Neuronal stem cell (in vitro differentiated cells): ENCODE results near the gene ZDHHC9. TPM values are rescaled to one million over a fixed set of nuclear protein-coding genes. Genes with fewer than 3 reads are reported as not detected.

Source experiments
- DNase-seq: peaks from one replicate; pipeline ENCODE4 v3.0.0-alpha.2; 2013; ENCODE audit warnings: low spot score
- H2AFZ ChIP-seq: one replicate; pipeline ENCODE4 v1.6.1; 2013; ENCODE audit warnings: mild to moderate bottlenecking, low read length, inconsistent platforms
- H2AK5ac ChIP-seq: 2 replicates; pipeline ENCODE4 v1.6.1; 2013; ENCODE audit warnings: low read depth, mild to moderate bottlenecking, inconsistent platforms, low read length, moderate library complexity, mixed read lengths
- H2BK120ac ChIP-seq: 2 replicates; pipeline ENCODE4 v1.6.1; 2013; ENCODE audit warnings: low read depth, mild to moderate bottlenecking, inconsistent platforms, low read length, moderate library complexity, mixed read lengths
- H2BK12ac ChIP-seq: one replicate; pipeline ENCODE4 v1.6.1; 2013; ENCODE audit warnings: low read length, inconsistent platforms
- H2BK15ac ChIP-seq: 2 replicates; pipeline ENCODE4 v1.6.1; 2013; ENCODE audit warnings: mild to moderate bottlenecking, low read length, inconsistent platforms, mixed read lengths
- H2BK5ac ChIP-seq: one replicate; pipeline ENCODE4 v1.6.1; 2013; ENCODE audit warnings: inconsistent platforms, mild to moderate bottlenecking, low read length, moderate library complexity
- H3K14ac ChIP-seq: one replicate; pipeline ENCODE4 v1.6.1; 2013; ENCODE audit warnings: low read length, inconsistent platforms
- H3K18ac ChIP-seq: 2 replicates; pipeline ENCODE4 v1.6.1; 2013; ENCODE audit warnings: low read length, inconsistent platforms
- H3K23ac ChIP-seq: 2 replicates; pipeline ENCODE4 v1.6.1; 2013; ENCODE audit warnings: low read depth, mild to moderate bottlenecking, mixed read lengths, low read length, inconsistent platforms; ENCODE audit not compliant: poor library complexity
- H3K27ac ChIP-seq: replicated peaks from 3 replicates; pipeline ENCODE4 v1.5.1; 2013; ENCODE audit warnings: low read length, inconsistent platforms
- H3K27me3 ChIP-seq, 3 experiments: 2 replicates each; pipeline ENCODE4 v1.6.1; 2013; ENCODE audit warnings: low read length in 3 of 3, mild to moderate bottlenecking in 2 of 3, inconsistent platforms in 1 of 3, low read depth in 1 of 3, mixed read lengths in 1 of 3, moderate library complexity in 1 of 3; ENCODE audit not compliant: control insufficient read depth in 3 of 3, insufficient read depth in 3 of 3
- H3K36me3 ChIP-seq, 2 donors: replicated peaks in 1 of 2; 2 replicates each; pipeline ENCODE4 v1.6.1; 2013; ENCODE audit warnings: low read length in 2 of 2; ENCODE audit not compliant: control insufficient read depth in 2 of 2, insufficient read depth in 2 of 2
- H3K4ac ChIP-seq: 2 replicates; pipeline ENCODE4 v1.6.1; 2013; ENCODE audit warnings: inconsistent platforms, mild to moderate bottlenecking, low read length, moderate library complexity
- H3K4me1 ChIP-seq, 2 donors: 1 replicate in 1 of 2; 2 replicates in 1 of 2; pipeline ENCODE4 v1.6.1; 2013; ENCODE audit warnings: low read length in 2 of 2, low read depth in 1 of 2; ENCODE audit not compliant: control insufficient read depth in 2 of 2, insufficient read depth in 1 of 2
- H3K4me2 ChIP-seq: one replicate; pipeline ENCODE4 v1.6.1; 2013; ENCODE audit warnings: mild to moderate bottlenecking, low read length, inconsistent platforms; ENCODE audit not compliant: insufficient read depth, poor library complexity, severe bottlenecking
- H3K4me3 ChIP-seq, 2 donors: 2 replicates each; pipeline ENCODE4 v1.5.1; 2013; ENCODE audit warnings: low read length in 2 of 2, mild to moderate bottlenecking in 2 of 2, inconsistent platforms in 1 of 2, moderate library complexity in 1 of 2
- H3K79me1 ChIP-seq: one replicate; pipeline ENCODE4 v1.6.1; 2013; ENCODE audit warnings: low read depth, mild to moderate bottlenecking, inconsistent platforms, low read length, moderate library complexity
- H3K9ac ChIP-seq: one replicate; pipeline ENCODE4 v1.6.1; 2013; ENCODE audit warnings: mild to moderate bottlenecking, low read depth, low read length, inconsistent platforms; ENCODE audit not compliant: poor library complexity
- H3K9me3 ChIP-seq, 2 donors: replicated peaks in 1 of 2; 2 replicates each; pipeline versions ENCODE3 to v1.6.1; 2013; ENCODE audit warnings: low read length in 2 of 2, mild to moderate bottlenecking in 2 of 2, inconsistent platforms in 1 of 2, low read depth in 1 of 2, mixed read lengths in 1 of 2, moderate library complexity in 1 of 2; ENCODE audit not compliant: control insufficient read depth in 2 of 2, insufficient read depth in 1 of 2
- H4K8ac ChIP-seq: one replicate; pipeline ENCODE4 v1.6.1; 2013; ENCODE audit warnings: low read depth, mild to moderate bottlenecking, inconsistent platforms, low read length, moderate library complexity
- H4K91ac ChIP-seq: one replicate; pipeline ENCODE4 v1.6.1; 2013; ENCODE audit warnings: low read length, low read depth, mild to moderate bottlenecking, inconsistent platforms; ENCODE audit not compliant: poor library complexity
- WGBS, 2 donors: extraction: QIAGEN DNeasy Blood & Tissue Kit; methylation state at CpG; one replicate each; pipeline ENCODE4 v1.1.7; 2013; ENCODE audit warnings: missing lambda C conversion rate in 2 of 2, mixed read lengths in 1 of 2; ENCODE audit not compliant: insufficient read length in 2 of 2, insufficient replicate concordance in 1 of 2; ENCODE audit errors: extremely low coverage in 2 of 2; 5-methylcytosine and 5-hydroxymethylcytosine counted together
- polyA plus RNA-seq, 2 experiments: library from polyadenylated mRNA; stranded (reverse); fragments of 200-250 nt; gene quantifications; one replicate each; pipeline ENCODE4 v1.2.3, GENCODE V29; 2013

Gene ZDHHC9
- polyA plus RNA-seq (2013, experiment 1 of 2) = 32.4 TPM
- 32.7 TPM for polyA plus RNA-seq (2013, experiment 2 of 2)

DNA sequence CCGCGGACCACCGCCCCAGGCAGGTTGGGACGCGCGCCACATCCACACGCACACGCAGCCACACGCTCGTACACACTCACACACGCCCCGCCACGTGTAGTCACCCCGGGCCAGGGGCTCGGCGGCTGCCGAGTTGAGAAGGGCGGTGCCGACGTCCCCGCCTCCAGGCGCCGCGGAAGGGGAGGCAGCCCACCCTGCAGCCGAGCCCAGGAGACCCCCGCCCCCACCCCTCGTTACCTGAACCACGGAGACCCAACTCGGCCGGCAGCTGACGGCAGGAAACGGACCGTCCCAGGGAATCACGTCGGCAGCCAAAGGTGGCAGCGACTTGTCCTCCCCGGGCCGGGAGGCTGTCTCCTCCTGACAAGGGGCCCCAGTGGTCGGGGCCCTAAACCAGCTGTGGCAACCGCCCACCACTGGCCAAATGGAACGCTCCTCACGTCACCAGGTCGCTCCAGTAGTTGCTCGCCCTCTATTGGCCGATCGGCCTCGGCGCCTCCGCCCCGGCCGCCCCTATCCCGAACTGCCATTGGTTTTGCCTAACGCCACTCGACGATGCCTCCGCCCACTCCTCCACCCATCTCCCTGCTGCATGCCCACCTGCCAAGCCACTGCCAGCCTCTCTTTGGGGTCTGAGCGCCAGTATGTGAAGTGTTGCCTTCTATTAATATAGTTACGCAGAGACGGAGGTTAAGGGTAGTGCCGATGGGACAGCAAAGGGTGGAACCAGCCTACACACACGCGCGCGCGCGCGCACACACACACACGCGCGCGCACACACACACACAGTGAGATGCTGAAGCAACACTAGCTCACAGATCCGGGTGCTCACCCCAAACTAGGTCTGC, at the start of gene ZDHHC9:
TSS of gene ZDHHC9 (minus strand) at position 428 of the 848 bp plus-strand sequence. CDS start 1,941 bp downstream, outside the sequence.
- peak within 1 kb of the TSS; percentile 57 for H3K4me2 ChIP-seq
- H3K4ac ChIP-seq = no peak within 1 kb of the TSS
- whole genome bisulfite sequencing, 2 donors = no CpG with 5 or more reads among the region's 72 CpGs
- no peak within 1 kb of the TSS for H2BK120ac ChIP-seq
- H2AFZ ChIP-seq = peak within 1 kb of the TSS; percentile 92
- no peak within 1 kb of the TSS for H4K91ac ChIP-seq
- peaks cover 2% of the 10 kb centered on the region for H3K79me1 ChIP-seq
- H2BK15ac ChIP-seq = no peak within 1 kb of the TSS
- peaks cover 0 to 10% of the 10 kb centered on the region in 2 donors for H3K4me1 ChIP-seq
- H3K27ac ChIP-seq = no peak within 1 kb of the TSS
- H3K18ac ChIP-seq = peak within 1 kb of the TSS; percentile 71
- DNase-seq = peak; percentile 78
- H3K27me3 ChIP-seq = peaks cover 0 to 5% (median 0%) of the 10 kb centered on the region in 3 experiments
- H3K36me3 ChIP-seq = peaks cover 2 to 11% of the 10 kb centered on the region in 2 donors
- H2AK5ac ChIP-seq = no peak within 1 kb of the TSS
- no peak within 1 kb of the TSS for H4K8ac ChIP-seq
- H3K14ac ChIP-seq = no peak within 1 kb of the TSS
- no peak within 1 kb of the TSS for H2BK12ac ChIP-seq
- H3K9ac ChIP-seq = peak within 1 kb of the TSS; percentile 83
- H3K23ac ChIP-seq = no peak within 1 kb of the TSS
- peak within 1 kb of the TSS; percentile 66 to 94 for H3K4me3 ChIP-seq
- no peak within 1 kb of the TSS for H2BK5ac ChIP-seq
- no peaks in the 10 kb centered on the region for H3K9me3 ChIP-seq

DNA sequence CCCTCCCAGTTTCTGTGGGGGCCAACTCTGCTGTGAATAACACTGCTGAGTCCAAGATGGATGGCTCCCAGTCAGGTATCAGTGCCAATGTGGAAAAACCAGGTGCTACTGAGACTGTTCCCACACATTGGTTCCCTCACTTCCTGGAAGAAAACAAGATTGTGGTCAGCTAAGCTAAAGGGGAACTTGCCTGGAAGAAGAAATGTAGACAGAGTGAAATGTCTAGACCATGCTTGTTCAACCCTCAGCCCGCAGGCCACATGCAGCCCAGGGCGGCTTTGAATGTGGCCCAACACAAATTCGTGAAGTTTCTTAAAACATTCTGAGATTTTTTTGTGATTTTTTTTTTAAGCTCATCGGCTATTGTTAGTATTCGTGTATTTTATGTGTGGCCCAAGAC, 33.7 kb upstream of the ZDHHC9 start:
- Histone ChIP-seq H3K4me2 (no peak overlapping the region), H4K8ac (no peak overlapping the region), H2AK5ac (no peak overlapping the region), H2AFZ (peak overlapping the region; percentile 45), H3K4ac (no peak overlapping the region), H2BK120ac (no peak overlapping the region), H3K9me3 (no peaks in the 10 kb centered on the region), H3K4me3 (no peak overlapping the region), H3K18ac (no peak overlapping the region), H2BK12ac (no peak overlapping the region), H3K9ac (no peak overlapping the region), H3K27ac (no peak overlapping the region), H3K27me3 (no peaks in the 10 kb centered on the region), H3K14ac (no peak overlapping the region), H3K79me1 (no peaks in the 10 kb centered on the region), H4K91ac (no peak overlapping the region), H2BK15ac (no peak overlapping the region), H3K36me3 (no peaks in the 10 kb centered on the region), H3K23ac (no peak overlapping the region), H2BK5ac (no peak overlapping the region), H3K4me1 (no peaks in the 10 kb centered on the region)
- no peak for DNase-seq
- no CpG with 5 or more reads among the region's 5 CpGs for WGBS, 2 donors

DNA sequence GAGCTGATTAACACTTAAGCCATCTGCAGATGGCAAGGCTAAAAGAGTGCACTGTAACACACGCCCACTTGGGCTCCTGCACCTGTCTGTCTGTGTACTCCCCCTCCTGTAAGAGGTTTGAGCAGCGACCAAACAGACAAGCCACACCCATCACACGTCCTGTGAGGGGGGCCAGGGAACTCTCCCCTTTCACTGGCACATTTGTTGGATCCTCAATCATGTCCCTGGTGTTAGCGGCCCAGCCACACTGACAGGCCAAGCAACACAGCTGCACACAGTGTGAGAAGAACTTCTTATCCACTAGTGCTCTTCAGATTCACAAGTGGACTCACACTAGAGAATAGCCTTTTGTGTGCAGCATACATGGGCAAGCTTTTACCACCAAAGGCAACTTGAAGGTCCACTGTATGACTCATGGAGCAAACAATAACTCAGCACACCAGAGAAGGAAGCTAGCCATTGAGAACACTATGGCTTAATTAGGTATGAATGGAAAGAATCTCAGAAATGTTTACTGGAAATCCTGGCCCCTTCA, 33.2 kb upstream of the ZDHHC9 start:
- H2BK120ac ChIP-seq = no peak overlapping the region
- H2BK12ac ChIP-seq = no peak overlapping the region
- H2AK5ac ChIP-seq = no peak overlapping the region
- H4K91ac ChIP-seq = no peak overlapping the region
- WGBS, 2 donors = no CpG with 5 or more reads among the region's 4 CpGs
- peak overlapping the region; percentile 29 for H2AFZ ChIP-seq
- no peak overlapping the region for H3K4me3 ChIP-seq
- H3K9me3 ChIP-seq = no peaks in the 10 kb centered on the region
- no peaks in the 10 kb centered on the region for H3K79me1 ChIP-seq
- H3K4me2 ChIP-seq = no peak overlapping the region
- no peak overlapping the region for H2BK5ac ChIP-seq
- no peak overlapping the region for H3K14ac ChIP-seq
- H3K4me1 ChIP-seq = no peaks in the 10 kb centered on the region
- no peak overlapping the region for H2BK15ac ChIP-seq
- no peak overlapping the region for H3K23ac ChIP-seq
- H3K18ac ChIP-seq = no peak overlapping the region
- H3K9ac ChIP-seq = no peak overlapping the region
- H3K36me3 ChIP-seq = no peaks in the 10 kb centered on the region
- H3K4ac ChIP-seq = no peak overlapping the region
- H4K8ac ChIP-seq = no peak overlapping the region
- no peak overlapping the region for H3K27ac ChIP-seq
- no peak for DNase-seq
- H3K27me3 ChIP-seq = no peaks in the 10 kb centered on the region

DNA sequence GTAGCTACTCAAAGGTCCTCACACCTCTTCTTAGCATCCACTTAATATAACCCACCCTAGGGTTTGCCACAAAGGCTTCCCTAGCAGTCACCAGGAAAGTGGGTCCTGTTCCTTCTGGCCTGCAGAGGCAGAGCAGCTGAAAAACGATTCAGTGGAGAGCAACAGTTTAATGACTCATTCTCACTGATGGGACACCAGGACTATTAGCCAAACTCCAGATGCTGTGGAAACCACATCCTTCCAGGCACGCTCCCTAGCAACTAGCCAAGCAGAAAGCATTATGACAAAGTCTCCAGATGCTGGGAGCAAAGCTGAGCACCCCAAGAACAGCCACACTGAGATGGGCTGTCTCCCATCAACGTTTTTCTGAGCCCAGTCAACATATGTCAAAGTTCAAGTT, 32.0 kb upstream of the ZDHHC9 start:
- H3K14ac ChIP-seq = no peak overlapping the region
- no peaks in the 10 kb centered on the region for H3K9me3 ChIP-seq
- no peaks in the 10 kb centered on the region for H3K36me3 ChIP-seq
- H3K4me3 ChIP-seq = no peak overlapping the region
- H3K4me2 ChIP-seq = no peak overlapping the region
- no peak overlapping the region for H2BK15ac ChIP-seq
- no peak for DNase-seq
- H3K4ac ChIP-seq = no peak overlapping the region
- H2BK5ac ChIP-seq = no peak overlapping the region
- no peaks in the 10 kb centered on the region for H3K79me1 ChIP-seq
- no peak overlapping the region for H2AFZ ChIP-seq
- no peak overlapping the region for H4K91ac ChIP-seq
- H3K18ac ChIP-seq = no peak overlapping the region
- peaks cover 0 to 5% (median 0%) of the 10 kb centered on the region in 3 experiments for H3K27me3 ChIP-seq
- no peak overlapping the region for H2AK5ac ChIP-seq
- no peak overlapping the region for H4K8ac ChIP-seq
- WGBS, 2 donors = no CpG with 5 or more reads among the region's 3 CpGs
- no peak overlapping the region for H3K27ac ChIP-seq
- no peak overlapping the region for H3K9ac ChIP-seq
- H2BK12ac ChIP-seq = no peak overlapping the region
- H3K4me1 ChIP-seq = no peaks in the 10 kb centered on the region
- H2BK120ac ChIP-seq = no peak overlapping the region
- no peak overlapping the region for H3K23ac ChIP-seq
